ENCODE data around the gene COMTD1.

Gene COMTD1

DNA sequence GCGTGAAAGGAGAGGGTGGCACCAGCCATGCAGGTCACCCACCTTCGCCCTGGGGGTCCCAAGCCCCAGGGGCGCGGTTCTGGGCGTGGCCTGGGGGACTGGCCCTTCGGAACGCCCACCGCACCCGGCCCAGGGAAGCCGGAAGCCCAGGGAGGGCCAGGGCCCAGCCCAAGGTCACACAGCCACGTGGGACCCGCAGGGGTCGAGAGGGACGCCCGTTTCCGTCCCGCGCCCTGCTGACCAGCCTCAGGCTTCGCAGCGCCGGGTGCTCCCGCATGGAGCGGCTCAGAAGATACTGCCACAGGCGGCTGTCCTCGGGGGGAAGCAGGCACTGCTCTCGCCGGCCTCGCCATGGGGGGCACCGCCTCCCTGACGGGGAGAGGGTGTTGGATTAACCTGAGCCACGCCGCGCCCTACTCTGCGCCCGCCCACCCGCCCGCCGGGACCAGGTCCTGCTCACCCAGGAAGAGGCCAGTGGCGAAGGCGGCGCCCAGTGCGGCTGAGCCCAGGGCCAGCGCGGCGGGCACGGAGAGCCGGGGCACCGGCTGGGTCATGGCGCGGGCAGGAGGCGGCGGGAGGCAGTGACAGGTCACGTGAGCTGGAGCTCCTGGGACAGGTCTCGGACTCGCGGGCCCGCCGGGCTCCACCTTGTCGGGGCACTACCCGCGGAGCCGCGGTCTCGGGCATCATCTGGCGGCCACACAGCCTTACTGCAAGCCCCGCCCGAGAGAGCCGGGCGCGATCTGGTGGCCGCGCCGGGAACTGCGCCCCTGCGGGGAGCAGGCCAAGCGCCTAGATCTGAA, at the start of gene COMTD1:
TSS of gene COMTD1 (minus strand) at position 583 of the 803 bp plus-strand sequence. CDS start at position 554, 29 bp downstream.
- peak within 1 kb of the TSS; percentile 91 for H3K27ac Mint-ChIP-seq
- H3K4me3 Mint-ChIP-seq: peak within 1 kb of the TSS; percentile 85 to 89

DNA sequence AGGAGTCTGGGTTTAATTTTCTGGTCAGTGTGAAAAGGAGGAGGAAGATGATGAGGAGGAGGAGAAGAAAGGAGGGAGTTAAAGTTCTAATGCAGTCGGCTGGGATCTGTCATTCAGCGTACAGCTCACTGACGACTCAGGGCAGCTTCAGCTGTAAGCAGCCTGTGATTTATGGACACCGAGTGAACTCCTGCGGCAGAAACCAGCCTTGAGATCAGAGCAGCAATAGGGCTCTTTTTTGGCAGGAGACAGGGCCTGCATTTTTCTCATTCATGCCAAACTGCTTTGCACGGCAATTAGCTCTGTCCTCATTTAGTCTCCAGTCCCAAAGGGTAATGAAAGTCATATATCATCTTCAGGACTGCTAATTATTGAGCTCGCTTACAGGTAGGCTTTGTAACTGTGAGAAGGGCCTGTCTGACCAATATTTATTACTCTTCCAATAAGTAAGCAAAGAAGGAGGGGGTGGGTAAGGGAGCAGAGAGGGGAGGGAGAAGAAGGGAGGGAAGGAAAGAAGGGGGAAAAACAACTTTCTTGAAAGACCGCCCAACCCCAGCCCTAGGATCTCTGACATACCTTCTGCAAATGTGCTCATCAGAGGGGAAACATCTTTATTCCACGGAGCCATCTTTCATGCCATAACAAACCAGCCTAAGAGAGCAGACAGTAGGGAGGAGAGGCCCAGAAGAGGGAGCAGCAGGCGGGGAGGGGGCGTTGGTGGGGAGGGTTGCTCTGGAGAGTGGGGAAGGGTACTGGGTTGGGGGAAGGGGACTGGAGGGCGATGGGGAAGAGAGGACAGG, 48.1 kb upstream of the COMTD1 start:
- Mint-ChIP-seq H3K4me1 (peaks cover 0 to 1% of the 10 kb centered on the region in 2 donors), H3K9me3 (no peaks in the 10 kb centered on the region), H3K36me3 (no peaks in the 10 kb centered on the region), H3K27me3 (peaks cover 40 to 60% of the 10 kb centered on the region in 2 donors), H3K4me3 (no peak overlapping the region), H3K27ac (no peak overlapping the region)
- DNase-seq: no peak
- ATAC-seq (replicated peaks): no peak

More for the DNA sequence above, at the start of gene COMTD1:
- Mint-ChIP-seq H3K4me1 (peaks cover 14 to 19% of the 10 kb centered on the region in 2 donors), H3K36me3 (peaks cover 20 to 24% of the 10 kb centered on the region in 2 donors), H3K9me3 (no peaks in the 10 kb centered on the region), H3K27me3 (no peaks in the 10 kb centered on the region)
- DNase-seq (peak; percentile 93), ATAC-seq (replicated peaks) (peak; percentile 75 to 77)

DNA sequence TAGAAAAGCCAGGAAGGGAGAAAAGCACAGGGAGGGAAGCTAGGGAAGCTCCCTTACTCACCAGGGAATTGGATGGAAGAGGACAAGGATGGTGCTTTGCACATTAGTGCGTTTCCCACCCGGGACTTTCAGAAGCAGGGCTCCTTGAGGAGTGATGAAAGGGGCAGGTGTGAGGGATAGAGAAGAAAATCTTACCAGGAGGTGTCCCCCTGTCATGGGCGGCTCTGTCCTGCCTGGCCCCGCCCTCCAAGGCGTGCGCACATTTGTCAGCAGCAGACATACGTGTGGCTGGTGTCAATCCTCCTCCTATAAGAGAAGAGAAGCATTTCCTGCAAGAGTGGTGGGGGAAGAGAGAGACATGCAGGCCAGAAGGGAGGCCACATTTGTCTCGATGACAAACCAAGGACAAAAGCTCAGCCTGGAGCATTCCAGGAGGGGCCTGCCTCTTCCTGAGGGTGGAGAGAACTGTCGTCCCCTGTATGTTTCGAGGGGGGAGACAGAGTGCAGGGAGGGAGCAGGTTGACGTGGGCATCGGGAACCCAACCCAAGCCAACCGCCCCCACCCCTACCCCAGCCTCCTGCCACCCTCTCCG, 47.4 kb upstream of the COMTD1 start:
- H3K27ac Mint-ChIP-seq: no peak overlapping the region

DNA sequence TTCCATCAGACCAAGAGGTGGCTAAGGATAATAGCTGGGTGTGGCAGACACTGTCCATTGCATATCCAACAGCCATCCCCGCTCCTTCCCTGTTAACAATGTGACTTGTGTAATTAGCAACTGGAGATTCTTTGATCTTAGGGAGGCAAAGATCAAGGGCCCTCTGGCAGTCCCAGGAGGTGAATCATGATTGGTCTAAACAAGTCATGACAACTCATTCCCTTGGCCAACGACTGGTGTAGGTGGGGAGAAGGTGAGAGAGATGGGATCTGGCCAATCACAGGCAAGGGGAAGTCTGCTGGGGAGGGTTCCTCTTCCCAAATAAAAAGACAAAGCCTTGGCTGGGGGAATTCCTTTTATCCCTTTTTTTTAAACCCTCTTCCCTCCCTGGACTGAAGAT, 46.2 kb upstream of the COMTD1 start:
- H3K4me3 Mint-ChIP-seq: no peak overlapping the region
- DNase-seq (no peak), ATAC-seq (replicated peaks) (no peak)
- H3K9me3 Mint-ChIP-seq: no peaks in the 10 kb centered on the region
- peaks cover 21 to 41% of the 10 kb centered on the region in 2 donors for H3K27me3 Mint-ChIP-seq
- H3K27ac Mint-ChIP-seq: no peak overlapping the region
- peaks cover 0 to 1% of the 10 kb centered on the region in 2 donors for H3K4me1 Mint-ChIP-seq
- H3K36me3 Mint-ChIP-seq: no peaks in the 10 kb centered on the region

More for the DNA sequence above, 47.4 kb upstream of the COMTD1 start:
- DNase-seq: no peak
- no peaks in the 10 kb centered on the region for H3K9me3 Mint-ChIP-seq
- peaks cover 33 to 53% of the 10 kb centered on the region in 2 donors for H3K27me3 Mint-ChIP-seq
- H3K4me1 Mint-ChIP-seq: peaks cover 0 to 1% of the 10 kb centered on the region in 2 donors
- H3K36me3 Mint-ChIP-seq: no peaks in the 10 kb centered on the region
- no peak for ATAC-seq (replicated peaks)
- no peak overlapping the region for H3K4me3 Mint-ChIP-seq

DNA sequence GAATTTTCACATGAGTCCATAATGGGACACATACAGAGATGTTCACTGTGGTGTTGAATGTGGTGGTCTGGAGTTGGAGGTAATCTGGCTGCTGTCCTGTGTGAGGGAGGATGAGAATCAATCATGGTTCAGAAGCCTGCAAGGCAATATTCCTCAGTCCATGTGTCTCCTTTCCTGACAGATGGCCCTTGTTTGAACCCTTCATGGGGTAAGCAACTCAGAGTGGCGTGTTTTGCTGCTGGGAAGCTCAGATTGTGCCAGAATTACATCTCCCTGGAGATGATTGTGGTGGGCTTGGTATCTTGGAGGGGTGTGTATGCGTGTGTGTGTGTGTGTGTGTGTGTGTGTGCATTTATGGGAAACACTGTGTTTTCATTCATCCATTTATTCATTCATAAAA, 44.5 kb upstream of the COMTD1 start:
- ATAC-seq (replicated peaks) (no peak), DNase-seq (no peak)
- H3K36me3 Mint-ChIP-seq: no peaks in the 10 kb centered on the region
- no peaks in the 10 kb centered on the region for H3K9me3 Mint-ChIP-seq
- H3K27ac Mint-ChIP-seq: no peak overlapping the region
- peaks cover 19 to 49% of the 10 kb centered on the region in 2 donors for H3K27me3 Mint-ChIP-seq
- no peak overlapping the region for H3K4me3 Mint-ChIP-seq
- H3K4me1 Mint-ChIP-seq: peaks cover 0 to 1% of the 10 kb centered on the region in 2 donors

DNA sequence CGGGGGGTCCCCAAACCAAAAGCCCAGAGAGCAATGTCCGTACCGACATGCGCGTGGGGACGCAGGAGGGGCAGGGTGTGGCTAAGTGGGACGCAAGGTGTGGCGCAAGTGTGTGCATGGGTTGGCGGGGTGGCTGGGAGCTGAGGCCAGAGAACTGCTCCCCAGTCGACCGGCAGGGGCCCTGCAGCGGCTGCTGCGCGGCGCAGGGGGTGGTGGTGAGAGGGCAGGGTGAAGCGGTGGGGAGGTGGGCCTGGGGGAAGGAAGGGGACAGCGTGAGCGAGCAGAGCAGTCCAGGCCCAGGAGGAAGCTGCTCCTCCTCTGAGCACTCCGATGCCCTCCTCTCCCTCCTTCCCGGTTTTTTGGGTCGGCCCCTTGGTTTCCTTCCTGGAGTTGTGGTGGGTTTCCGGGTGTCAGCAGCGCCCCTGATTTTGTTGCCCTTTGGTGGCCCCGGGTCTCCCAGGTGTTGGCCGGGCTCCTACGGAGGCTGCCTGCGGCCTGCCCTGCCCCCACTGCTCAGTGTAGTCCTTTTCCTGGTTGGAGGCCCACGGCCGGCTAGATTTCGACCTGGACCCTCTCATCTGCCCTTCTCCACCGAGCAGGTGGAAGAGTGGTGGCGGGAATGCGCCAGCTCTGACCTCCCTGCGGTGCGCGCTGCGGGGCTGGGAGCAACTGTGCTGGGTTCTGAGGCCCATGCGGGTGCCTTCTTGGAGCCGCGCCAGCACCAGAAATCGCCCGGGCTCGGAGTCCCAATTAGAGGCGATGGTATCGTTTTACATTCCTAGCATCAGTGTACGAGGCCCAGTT, 40.5 kb upstream of the COMTD1 start:
- DNase-seq: no peak

DNA sequence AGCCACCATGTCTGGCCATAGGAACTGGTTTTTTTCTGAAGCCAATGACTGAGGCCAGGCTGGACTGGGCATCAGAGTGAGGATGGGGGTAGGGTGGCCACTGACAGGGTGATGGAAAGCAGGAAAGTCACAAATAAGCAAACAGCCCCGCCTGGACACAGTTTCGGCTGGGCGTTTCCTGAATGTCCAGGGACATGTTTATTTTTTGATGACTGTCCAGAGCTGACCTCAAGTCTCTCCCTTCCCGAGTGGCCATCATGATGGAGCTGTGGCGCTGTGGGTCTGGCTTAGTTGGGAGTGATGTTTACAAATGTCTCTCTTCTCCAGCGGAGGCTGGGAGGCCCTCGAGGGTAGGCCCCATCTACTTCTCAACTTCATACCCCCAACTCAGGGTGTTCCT, 37.1 kb upstream of the COMTD1 start:
- Mint-ChIP-seq H3K27ac (no peak overlapping the region), H3K9me3 (no peaks in the 10 kb centered on the region), H3K4me1 (no peaks in the 10 kb centered on the region), H3K4me3 (no peak overlapping the region), H3K36me3 (no peaks in the 10 kb centered on the region), H3K27me3 (peaks cover 11 to 17% of the 10 kb centered on the region in 2 donors)
- ATAC-seq (replicated peaks) (no peak), DNase-seq (no peak)

More for the DNA sequence above, 40.5 kb upstream of the COMTD1 start:
- H3K4me3 Mint-ChIP-seq: no peak overlapping the region
- H3K36me3 Mint-ChIP-seq: no peaks in the 10 kb centered on the region
- no peak overlapping the region for H3K27ac Mint-ChIP-seq
- H3K9me3 Mint-ChIP-seq: no peaks in the 10 kb centered on the region
- ATAC-seq (replicated peaks): no peak
- no peaks in the 10 kb centered on the region for H3K4me1 Mint-ChIP-seq
- H3K27me3 Mint-ChIP-seq: peaks cover 11 to 31% of the 10 kb centered on the region in 2 donors

DNA sequence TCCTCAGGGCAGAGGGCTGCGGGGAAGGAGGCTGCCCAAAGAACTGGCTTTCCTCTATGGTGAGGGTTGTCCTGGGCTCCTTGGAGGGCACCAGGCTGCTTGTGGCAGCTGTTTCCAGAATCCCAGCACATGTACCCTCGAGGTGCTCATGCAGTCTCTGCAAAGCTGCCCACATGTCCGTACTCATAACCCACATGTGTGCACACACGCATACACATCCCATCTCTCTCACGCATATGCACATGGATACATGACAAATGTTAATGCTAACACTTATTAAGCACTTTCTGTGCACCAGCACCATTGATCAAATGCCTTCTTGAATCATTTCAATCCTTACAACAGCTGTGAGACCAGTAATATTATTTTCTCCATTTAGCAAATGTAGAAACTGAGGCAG, 36.3 kb upstream of the COMTD1 start:
- DNase-seq (no peak), ATAC-seq (replicated peaks) (no peak)
- H3K27me3 Mint-ChIP-seq: peaks cover 11 to 17% of the 10 kb centered on the region in 2 donors
- H3K4me1 Mint-ChIP-seq: no peaks in the 10 kb centered on the region
- H3K9me3 Mint-ChIP-seq: no peaks in the 10 kb centered on the region
- H3K36me3 Mint-ChIP-seq: no peaks in the 10 kb centered on the region
- no peak overlapping the region for H3K27ac Mint-ChIP-seq
- no peak overlapping the region for H3K4me3 Mint-ChIP-seq

DNA sequence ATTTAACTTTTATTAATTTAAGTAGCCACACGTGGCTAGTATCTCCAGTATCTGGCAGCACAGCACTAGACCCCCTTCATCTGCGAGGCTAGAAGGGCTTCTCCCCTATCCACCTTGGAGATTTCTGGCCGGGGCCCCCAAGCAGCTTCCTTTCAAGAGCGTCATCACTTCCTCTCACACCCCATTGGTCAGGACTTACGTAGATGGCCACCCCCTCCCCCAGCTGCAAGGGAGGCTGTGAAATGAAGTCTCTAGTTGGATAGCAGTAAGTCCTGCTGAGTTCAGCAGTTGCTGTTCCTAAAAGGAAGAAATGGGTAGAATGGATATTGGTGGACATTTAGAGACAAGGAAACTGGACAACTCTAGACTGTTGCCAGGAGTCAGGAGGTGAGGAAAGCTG, 33.8 kb upstream of the COMTD1 start:
- H3K27me3 Mint-ChIP-seq: no peaks in the 10 kb centered on the region
- peaks cover 0 to 3% of the 10 kb centered on the region in 2 donors for H3K4me1 Mint-ChIP-seq
- no peak overlapping the region for H3K27ac Mint-ChIP-seq
- ATAC-seq (replicated peaks) (no peak), DNase-seq (no peak)
- no peak overlapping the region for H3K4me3 Mint-ChIP-seq
- no peaks in the 10 kb centered on the region for H3K36me3 Mint-ChIP-seq
- no peaks in the 10 kb centered on the region for H3K9me3 Mint-ChIP-seq

DNA sequence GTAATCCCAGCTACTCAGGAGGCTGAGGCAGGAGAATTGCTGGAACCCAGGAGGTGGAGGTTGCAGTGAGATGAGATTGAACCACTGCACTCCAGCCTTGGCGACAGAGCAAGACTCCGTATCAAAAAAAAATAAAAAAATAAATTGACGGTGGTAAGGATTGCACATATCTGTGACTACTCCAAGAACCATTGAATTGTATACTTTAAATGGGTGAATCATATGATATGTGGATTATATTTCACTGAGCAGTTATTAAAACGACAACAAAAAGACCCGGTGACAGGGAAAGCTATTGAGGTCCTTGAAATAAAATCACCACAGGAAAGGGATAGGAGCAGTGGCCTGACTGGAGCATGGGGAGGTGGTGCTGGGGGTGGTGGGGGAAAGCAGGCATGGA, 31.2 kb upstream of the COMTD1 start:
- H3K36me3 Mint-ChIP-seq: no peaks in the 10 kb centered on the region
- ATAC-seq (replicated peaks): no peak
- H3K27me3 Mint-ChIP-seq: no peaks in the 10 kb centered on the region
- H3K4me1 Mint-ChIP-seq: peaks cover 0 to 3% of the 10 kb centered on the region in 2 donors
- H3K27ac Mint-ChIP-seq: no peak overlapping the region
- H3K9me3 Mint-ChIP-seq: no peaks in the 10 kb centered on the region
- DNase-seq: no peak
- no peak overlapping the region for H3K4me3 Mint-ChIP-seq

DNA sequence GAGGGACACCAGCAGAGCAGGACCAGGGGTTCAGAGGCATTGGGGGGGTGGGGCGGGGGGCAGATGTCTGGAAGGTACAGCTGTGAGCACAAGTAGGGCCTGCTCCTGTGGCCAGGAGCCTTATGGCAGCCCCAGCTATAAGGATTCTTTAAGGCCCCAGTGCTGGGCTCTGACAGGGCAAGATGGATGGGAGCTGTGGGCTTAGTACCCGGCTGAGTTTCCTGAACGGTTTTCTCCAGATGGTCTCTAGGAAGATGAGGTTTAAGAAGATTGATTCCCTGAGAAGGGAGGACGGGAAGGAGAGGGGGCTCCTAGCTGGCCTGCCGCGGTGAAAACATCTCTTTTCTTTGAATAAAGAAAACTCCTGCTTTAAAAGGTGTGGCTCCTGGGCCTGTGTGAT, 30.1 kb upstream of the COMTD1 start:
- H3K9me3 Mint-ChIP-seq: no peaks in the 10 kb centered on the region

DNA sequence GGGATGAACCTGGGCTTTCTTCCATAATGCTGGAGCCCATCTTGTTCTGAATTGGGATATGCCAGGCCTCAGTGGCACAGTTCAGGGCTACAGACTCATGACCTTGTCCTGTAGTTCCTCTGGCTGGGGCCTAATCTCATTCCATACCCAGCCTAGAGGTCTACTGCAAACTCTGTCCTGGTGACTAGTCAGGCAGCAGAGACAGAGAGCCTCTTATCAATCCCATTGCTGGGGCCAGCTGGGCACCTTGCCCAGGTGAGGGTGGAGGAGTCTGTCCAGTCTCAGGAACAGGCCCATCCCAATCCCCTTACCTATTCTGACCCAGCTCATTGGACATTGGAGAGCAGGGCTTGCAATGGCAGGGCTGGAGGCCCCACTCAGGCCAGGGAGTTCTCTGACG, 28.0 kb upstream of the COMTD1 start:
- Mint-ChIP-seq H3K27me3 (no peaks in the 10 kb centered on the region), H3K4me1 (peaks cover 0 to 3% of the 10 kb centered on the region in 2 donors), H3K36me3 (no peaks in the 10 kb centered on the region), H3K9me3 (peaks cover 2 to 3% of the 10 kb centered on the region in 2 donors), H3K27ac (no peak overlapping the region), H3K4me3 (no peak overlapping the region)
- DNase-seq (no peak), ATAC-seq (replicated peaks) (no peak)

More for the DNA sequence above, 30.1 kb upstream of the COMTD1 start:
- Mint-ChIP-seq H3K27me3 (no peaks in the 10 kb centered on the region), H3K4me1 (peaks cover 0 to 3% of the 10 kb centered on the region in 2 donors), H3K27ac (no peak overlapping the region), H3K4me3 (no peak overlapping the region), H3K36me3 (no peaks in the 10 kb centered on the region)
- DNase-seq (no peak), ATAC-seq (replicated peaks) (no peak)

DNA sequence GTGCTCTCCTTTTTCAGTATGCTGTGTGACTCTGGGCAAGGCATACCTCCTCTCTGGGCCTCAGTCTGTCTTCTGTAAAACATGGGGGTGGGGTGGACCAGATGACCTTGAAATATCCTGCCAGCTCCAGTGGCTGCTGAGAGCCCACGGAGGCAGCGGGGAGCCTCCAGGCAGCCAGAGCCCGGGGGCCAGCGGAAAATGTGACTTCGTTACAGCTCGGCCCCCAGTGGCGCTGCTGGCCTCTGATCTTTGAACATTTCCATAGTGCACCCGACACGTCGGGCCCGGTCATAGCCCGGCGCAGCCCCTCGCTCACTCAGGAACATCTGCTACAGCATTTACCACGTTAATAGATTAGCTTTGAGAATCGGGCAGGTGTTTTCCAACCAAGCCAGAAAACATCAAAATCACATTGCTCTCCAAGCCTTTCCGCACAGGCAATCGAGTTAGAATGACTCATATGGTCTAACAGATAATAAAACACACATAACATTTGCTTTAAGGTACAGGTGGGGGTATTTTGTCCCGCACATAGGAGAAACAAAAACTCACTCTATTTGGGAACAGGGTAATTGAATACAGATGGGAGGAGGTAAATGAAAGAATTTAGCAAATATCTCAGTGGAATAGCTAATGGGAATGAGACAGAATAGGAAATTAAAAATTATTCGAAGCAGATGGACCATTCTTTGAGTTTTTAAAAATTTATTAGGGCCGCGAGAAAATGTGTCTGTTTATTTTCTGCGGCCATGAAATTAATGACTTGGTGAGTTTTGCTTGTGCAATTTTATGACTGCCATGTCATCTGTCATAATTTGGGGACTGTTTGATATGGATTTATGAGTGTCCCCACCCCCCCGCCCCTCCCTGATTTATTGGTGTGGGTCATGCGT, 26.3 kb upstream of the COMTD1 start:
- peaks cover 0 to 4% of the 10 kb centered on the region in 2 donors for H3K27me3 Mint-ChIP-seq
- DNase-seq: no peak
- peaks cover 3% of the 10 kb centered on the region in 2 donors for H3K9me3 Mint-ChIP-seq
- no peak overlapping the region for H3K4me3 Mint-ChIP-seq
- no peak overlapping the region for H3K27ac Mint-ChIP-seq
- ATAC-seq (replicated peaks): no peak
- H3K4me1 Mint-ChIP-seq: peaks cover 0 to 3% of the 10 kb centered on the region in 2 donors
- H3K36me3 Mint-ChIP-seq: no peaks in the 10 kb centered on the region
